ENCODE measurements around the gene SDK2.
A peak's percentile ranks its signal among the peaks of the same experiment; 100 is the strongest.

SDK2 gene, protein sequence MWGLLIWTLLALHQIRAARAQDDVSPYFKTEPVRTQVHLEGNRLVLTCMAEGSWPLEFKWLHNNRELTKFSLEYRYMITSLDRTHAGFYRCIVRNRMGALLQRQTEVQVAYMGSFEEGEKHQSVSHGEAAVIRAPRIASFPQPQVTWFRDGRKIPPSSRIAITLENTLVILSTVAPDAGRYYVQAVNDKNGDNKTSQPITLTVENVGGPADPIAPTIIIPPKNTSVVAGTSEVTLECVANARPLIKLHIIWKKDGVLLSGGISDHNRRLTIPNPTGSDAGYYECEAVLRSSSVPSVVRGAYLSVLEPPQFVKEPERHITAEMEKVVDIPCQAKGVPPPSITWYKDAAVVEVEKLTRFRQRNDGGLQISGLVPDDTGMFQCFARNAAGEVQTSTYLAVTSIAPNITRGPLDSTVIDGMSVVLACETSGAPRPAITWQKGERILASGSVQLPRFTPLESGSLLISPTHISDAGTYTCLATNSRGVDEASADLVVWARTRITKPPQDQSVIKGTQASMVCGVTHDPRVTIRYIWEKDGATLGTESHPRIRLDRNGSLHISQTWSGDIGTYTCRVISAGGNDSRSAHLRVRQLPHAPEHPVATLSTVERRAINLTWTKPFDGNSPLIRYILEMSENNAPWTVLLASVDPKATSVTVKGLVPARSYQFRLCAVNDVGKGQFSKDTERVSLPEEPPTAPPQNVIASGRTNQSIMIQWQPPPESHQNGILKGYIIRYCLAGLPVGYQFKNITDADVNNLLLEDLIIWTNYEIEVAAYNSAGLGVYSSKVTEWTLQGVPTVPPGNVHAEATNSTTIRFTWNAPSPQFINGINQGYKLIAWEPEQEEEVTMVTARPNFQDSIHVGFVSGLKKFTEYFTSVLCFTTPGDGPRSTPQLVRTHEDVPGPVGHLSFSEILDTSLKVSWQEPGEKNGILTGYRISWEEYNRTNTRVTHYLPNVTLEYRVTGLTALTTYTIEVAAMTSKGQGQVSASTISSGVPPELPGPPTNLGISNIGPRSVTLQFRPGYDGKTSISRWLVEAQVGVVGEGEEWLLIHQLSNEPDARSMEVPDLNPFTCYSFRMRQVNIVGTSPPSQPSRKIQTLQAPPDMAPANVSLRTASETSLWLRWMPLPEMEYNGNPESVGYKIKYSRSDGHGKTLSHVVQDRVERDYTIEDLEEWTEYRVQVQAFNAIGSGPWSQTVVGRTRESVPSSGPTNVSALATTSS (N-terminal part only)

GRCh38 chr17:73644145-73645049 is at the start of gene SDK2:
SDK2 (minus strand) TSS chr17:73644445; CDS start chr17:73644088, 357 bp downstream.
- peak; percentile 52 for DNase-seq (ENCODE audit: low read depth, low spot score)

DNA sequence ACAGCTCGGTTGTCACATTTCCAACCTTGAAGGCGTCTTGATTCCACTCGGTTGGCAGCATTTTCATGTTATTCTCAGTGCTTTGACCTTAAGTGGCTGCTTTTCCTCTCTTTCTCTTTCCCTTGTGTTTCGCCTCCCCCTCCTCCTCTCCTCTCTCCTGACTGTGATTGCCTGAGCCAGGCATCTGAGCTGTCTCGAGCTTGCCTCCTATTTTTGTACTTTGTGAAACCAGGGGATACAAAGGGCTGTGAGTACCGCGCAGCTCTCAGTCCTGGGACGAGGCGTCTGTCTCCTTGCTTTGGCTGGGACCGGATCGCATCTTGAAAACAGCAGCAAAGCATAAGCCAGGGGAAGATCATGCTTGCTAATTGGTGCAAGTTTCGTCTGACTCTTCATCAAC is 48.8 kb upstream of the SDK2 start:
- DNase-seq (ENCODE audit: low read depth, low spot score) = no peak

GRCh38 chr17:73691321-73691766 is 47.1 kb upstream of the SDK2 start:
- no peak for DNase-seq (ENCODE audit: low read depth, low spot score)

DNA sequence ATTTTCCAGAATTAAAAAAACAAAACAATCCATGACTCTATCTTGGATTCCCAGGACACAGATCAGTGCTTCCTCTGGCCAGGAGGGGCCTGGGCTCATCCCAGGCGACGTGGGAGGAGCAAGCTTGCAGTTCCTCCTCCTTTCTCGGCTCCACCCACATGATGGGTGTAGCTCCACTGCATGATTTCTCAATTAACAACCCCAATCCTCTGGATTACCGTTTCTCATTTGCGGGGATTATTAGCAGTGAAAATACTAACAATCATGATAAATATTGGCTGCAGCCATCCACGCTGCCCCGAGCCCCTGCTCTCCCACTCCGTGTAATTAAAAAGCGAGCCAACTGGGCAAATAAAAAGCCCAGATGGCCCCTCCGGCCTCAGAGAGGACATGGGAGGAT is 46.4 kb upstream of the SDK2 start:
- peak; percentile 43 for DNase-seq (ENCODE audit: low read depth, low spot score)

- DNase-seq (ENCODE audit: low read depth, low spot score) = no peak
These were observed 45.5 kb upstream of the SDK2 start for GRCh38 chr17:73689596-73690275.

- no peak for DNase-seq (ENCODE audit: low read depth, low spot score)
These were observed 42.7 kb upstream of the SDK2 start for GRCh38 chr17:73686961-73687360.

- DNase-seq (ENCODE audit: low read depth, low spot score) = peak; percentile 68
These were observed 41.9 kb upstream of the SDK2 start for GRCh38 chr17:73686126-73686525.

- DNase-seq (ENCODE audit: low read depth, low spot score) = no peak
These were observed 39.9 kb upstream of the SDK2 start for GRCh38 chr17:73684183-73684582.

GRCh38 chr17:73683771-73684170 is 39.5 kb upstream of the SDK2 start:
- no peak for DNase-seq (ENCODE audit: low read depth, low spot score)

DNA sequence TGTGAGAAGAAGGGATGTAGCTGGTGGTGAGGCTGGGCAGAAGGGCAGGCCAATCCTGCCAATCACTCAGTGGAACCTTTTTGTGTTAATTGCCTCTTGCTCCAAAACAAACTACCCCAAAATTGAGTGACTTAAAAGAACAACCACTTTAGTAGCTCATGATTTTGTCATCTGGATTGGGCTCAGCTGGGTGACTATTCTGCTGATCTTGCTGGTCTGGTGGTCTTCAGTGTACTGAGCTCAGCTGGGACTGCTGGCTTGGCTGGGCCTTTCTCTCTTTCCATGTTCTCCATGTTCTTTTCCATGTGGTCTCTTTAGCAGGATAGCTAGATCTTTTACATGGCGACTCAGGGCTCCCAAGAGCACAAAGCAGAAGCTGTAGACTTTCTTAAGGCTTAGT is 37.7 kb upstream of the SDK2 start:
- DNase-seq (ENCODE audit: low read depth, low spot score) = no peak

GRCh38 chr17:73679476-73679875 is 35.2 kb upstream of the SDK2 start:
- DNase-seq (ENCODE audit: low read depth, low spot score) = no peak

DNA sequence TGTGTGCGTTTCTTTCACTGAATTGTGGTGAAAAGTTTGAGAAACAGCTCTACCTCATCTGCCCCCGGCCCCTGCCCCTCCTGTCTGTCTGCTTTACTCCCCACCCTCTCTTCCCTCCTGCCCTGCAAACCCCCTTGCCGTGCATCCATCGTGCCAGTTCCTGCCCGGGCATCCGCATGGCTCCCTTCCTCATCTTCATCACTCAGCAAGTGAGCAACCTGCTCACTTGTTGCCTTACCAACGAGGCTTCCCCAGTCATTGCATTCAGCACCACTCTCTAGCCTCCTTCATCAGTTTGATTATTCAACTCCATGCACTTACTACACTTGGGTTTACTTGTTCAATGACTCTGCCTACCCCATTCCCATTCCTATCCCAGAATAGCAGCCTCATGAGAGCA is 34.8 kb upstream of the SDK2 start:
- no peak for DNase-seq (ENCODE audit: low read depth, low spot score)

- DNase-seq (ENCODE audit: low read depth, low spot score) = no peak
These were observed 25.5 kb upstream of the SDK2 start for GRCh38 chr17:73669771-73670170.

GRCh38 chr17:73667181-73667959 is 23.1 kb upstream of the SDK2 start:
- no peak for DNase-seq (ENCODE audit: low read depth, low spot score)

GRCh38 chr17:73663614-73664013 is 19.4 kb upstream of the SDK2 start:
- DNase-seq (ENCODE audit: low read depth, low spot score) = peak; percentile 27

DNA sequence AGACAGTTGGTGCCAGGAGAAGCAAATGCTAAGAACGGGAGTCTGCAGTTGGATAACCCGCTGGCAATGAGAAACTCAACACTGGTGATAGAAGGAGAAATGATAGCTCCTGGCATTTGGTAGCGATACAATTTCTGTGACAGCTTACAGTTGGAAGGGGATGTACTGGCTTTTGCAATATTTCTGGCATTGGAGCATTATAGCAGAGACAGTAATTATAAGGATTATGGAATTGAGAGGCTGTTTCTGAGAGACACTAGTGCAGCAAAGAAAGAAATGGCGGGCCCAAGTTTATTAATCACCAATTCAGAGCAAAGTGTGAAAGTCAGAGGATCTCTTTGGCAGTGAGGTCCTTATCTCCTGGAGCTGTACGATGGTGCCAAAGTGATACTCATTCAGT is 16.1 kb upstream of the SDK2 start:
- no peak for DNase-seq (ENCODE audit: low read depth, low spot score)

DNA sequence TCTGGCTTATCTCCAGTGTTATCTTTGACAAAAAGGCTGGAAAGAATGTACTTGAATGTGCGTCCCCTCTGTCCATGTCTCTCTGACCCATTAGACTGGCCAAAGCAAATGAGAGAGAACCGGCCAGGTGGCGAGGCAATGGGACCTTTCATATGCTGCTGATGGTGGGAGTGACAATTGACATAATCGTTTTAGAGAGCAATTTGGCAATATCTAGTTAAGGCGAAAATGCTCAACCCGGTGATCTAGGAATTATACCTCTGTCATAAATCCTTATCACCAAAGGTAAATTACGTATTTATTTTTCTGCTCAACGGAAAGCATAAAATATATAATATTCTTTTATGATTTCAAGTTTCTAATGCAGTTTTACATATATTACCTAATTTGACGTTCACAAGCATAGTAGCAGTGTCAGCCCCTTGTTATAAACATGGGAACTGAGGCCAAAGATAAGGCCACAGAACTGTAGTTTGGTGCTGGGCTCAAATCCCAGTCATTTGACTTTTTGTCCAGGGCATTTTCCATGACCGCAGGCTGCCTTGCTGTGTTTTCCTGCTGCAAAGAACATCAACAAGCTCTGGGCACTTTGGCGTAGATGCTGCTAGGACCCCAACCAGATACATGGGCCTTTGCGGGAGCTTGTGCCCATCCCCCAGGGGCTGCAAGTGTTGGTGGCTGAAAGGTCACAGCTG is 14.7 kb upstream of the SDK2 start:
- DNase-seq (ENCODE audit: low read depth, low spot score) = no peak

DNA sequence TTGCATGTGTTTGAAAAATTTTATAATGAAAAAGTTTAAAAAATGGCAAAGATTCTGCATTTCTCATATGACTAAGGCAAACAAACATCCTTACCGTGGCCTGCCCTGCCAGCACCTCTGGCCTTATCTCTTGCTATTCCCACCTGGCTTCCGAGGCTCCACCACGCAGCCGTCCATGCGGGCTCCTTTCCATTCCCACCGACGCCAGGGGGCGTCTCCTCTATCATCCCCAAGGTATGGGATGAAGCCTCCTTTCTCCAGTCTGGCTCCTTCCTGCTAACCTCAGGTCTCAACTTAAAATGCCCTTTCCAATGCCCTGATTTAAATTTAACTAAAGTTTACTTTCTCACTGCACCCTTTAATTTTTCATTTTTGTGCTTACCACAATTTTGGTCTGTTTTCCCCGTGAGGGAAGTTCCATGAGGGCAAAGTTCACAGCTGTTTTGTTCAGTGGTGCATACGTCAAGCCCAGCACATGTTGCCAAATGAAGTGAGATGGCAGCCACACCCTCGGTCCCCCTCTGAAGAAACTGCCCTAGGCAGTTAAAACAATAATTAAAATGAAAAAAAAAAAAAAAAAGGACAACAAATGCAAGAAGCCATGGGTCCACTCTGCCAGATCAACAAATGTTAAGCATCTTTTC is 13.3 kb upstream of the SDK2 start:
- peak; percentile 89 for DNase-seq (ENCODE audit: low read depth, low spot score)
